NB4 (cell line): ENCODE data around the gene OR10A3.

Experiments
- CTCF ChIP-seq: IDR thresholded peaks from one replicate; pipeline ENCODE4 v1.5.1; 2012; ENCODE audit warnings: low read depth, low read length
- MAX ChIP-seq: IDR thresholded peaks from 2 replicates; pipeline ENCODE4 v1.6.1; 2011; ENCODE audit warnings: low read depth, low read length
- MYC ChIP-seq: IDR thresholded peaks from 2 replicates; pipeline ENCODE4 v1.6.1; 2011; ENCODE audit warnings: low read depth, low read length
- POLR2A ChIP-seq: IDR thresholded peaks from 2 replicates; pipeline ENCODE4 v1.6.1; 2011; ENCODE audit warnings: mild to moderate bottlenecking; ENCODE audit not compliant: insufficient read length; ENCODE audit errors: extremely low read depth

- TF ChIP-seq POLR2A (no peak), CTCF (no peak), MAX (no peak), MYC (no peak)
Observed at GRCh38 chr11:7911011-7911410, 30.5 kb downstream of the OR10A3 start.
